NCI-H1694 (cell line): ENCODE data around the gene VMAC.

Source experiments
- DNase-seq: peaks from one replicate; lab custom pipeline; 2025; lab: John Stamatoyannopoulos, UW

Gene VMAC

DNA sequence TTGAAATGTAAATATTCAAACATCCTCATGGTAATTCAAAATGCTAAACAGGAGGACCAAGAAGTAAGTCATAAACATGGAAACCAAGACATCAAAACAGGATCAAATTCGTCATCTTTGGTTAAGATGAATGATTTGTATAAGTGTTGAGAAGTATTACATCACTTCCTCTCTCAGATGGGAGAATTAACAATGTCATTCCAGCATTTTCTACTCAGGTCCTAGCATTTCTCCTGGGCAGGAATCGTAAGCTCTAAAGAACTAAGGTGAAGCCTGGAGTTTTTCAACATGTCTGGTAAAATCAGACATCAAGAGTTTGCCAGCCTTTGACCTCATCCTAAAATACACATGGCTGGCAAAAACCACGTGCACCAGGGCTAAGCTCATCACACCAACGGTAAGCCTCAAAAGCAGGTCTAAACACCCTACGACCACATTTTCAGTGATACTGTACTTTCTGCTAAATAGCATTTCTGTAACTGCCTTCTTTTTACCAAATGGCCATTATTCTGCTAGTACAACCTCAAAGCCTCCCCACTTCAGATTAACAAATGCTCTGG, 48.4 kb downstream of the VMAC start:
- no peak for DNase-seq

- DNase-seq, result no peak
These were observed 49.1 kb downstream of the VMAC start for GRCh38 chr19:5953680-5954213.

GRCh38 chr19:5954293-5954692, 49.6 kb downstream of the VMAC start:
- no peak for DNase-seq

- DNase-seq, result no peak
These were observed 50.9 kb downstream of the VMAC start for GRCh38 chr19:5955636-5955935.

- no peak for DNase-seq
These were observed 51.7 kb downstream of the VMAC start for GRCh38 chr19:5956323-5956722.

- DNase-seq, result no peak
These were observed 52.1 kb downstream of the VMAC start for GRCh38 chr19:5956728-5957127.

GRCh38 chr19:5957170-5957569, 52.5 kb downstream of the VMAC start:
- DNase-seq, result no peak

DNA sequence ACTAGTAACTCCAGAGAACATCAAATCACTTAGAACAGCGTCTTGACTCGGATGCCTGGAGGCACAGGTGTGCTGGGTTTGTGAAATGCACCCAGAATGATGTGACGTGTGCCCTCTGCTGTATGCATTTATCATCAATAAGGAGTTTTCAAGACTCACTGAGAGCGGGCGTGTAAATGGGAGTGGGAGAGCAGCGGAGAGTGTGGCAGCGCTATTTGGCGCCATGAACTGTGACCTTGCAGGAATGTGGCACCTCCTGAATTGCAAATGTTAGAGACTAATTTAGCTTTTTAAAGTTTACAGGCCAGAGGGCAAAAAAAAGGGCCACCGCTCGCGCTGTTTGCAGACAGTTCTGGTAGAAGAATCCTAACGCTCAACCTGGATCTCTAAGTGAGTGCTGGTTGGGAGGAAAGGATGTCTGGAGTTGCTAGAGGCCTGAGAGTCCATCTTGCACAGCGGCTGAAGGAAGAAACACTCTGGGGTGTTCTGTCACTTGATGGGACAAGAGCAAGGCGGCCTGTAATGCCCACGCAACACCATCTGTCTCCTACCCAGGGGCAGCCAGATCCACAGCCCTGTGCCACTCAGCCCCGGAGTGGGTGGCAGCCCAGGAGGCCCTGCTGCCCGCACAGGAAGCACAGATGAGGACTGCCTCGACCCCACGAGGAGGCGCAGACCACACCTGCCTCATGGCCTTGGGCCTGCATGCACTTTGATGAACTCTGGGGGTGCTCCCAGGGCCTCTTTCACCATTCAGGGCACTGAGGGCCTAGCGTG, 53.6 kb downstream of the VMAC start:
- no peak for DNase-seq

DNA sequence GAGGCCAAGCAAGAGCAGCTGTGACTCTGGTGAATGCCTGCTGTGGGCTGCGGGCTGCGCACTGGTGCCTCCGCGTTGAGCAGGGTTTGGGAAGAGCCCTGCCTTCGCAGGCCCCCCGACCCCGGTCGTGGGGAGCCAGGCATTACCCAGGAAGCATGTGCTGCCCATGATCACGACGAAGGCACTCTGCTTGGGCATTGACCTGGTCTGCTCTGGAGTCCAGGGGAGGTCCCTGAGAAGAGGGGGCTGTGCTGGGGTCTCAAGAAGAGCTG, 54.1 kb downstream of the VMAC start:
- DNase-seq, result no peak

GRCh38 chr19:5959260-5960004, 54.8 kb downstream of the VMAC start:
- DNase-seq, result no peak
